Small intestine (tissue), 7 donors: ENCODE results near the gene TRIB2. TPM values are rescaled to one million over a fixed set of nuclear protein-coding genes. Genes with fewer than 3 reads are reported as not detected.

ENCODE experiments used
- DNase-seq, 2 donors: peaks; one replicate each; pipeline versions ENCODE4 v3.0.0 to v3.0.0-alpha.2; 2013
- FAIRE-seq: peaks from 2 replicates; lab custom pipeline; 2012; peaks lifted over from hg19 to GRCh38; lab: Jason Lieb, UNC
- H3K27ac ChIP-seq, 3 donors: one replicate each; pipeline ENCODE4 v1.5.1; 2013; ENCODE audit warnings: low read length in 2 of 3, mild to moderate bottlenecking in 2 of 3, control low read depth in 1 of 3, inconsistent platforms in 1 of 3, low read depth in 1 of 3, moderate library complexity in 1 of 3
- H3K27me3 ChIP-seq, 3 donors: one replicate each; pipeline ENCODE4 v1.6.1; 2013; ENCODE audit warnings: low read length in 3 of 3, inconsistent platforms in 1 of 3; ENCODE audit not compliant: control insufficient read depth in 3 of 3, insufficient read depth in 3 of 3
- H3K36me3 ChIP-seq, 3 donors: one replicate each; pipeline ENCODE4 v1.6.1; 2013; ENCODE audit warnings: low read length in 3 of 3, inconsistent platforms in 1 of 3, low read depth in 1 of 3, mild to moderate bottlenecking in 1 of 3, moderate library complexity in 1 of 3; ENCODE audit not compliant: control insufficient read depth in 3 of 3, insufficient read depth in 2 of 3
- H3K4me1 ChIP-seq, 3 donors: one replicate each; pipeline ENCODE4 v1.6.1; 2013; ENCODE audit warnings: low read length in 2 of 3, inconsistent platforms in 1 of 3, low read depth in 1 of 3, mild to moderate bottlenecking in 1 of 3, moderate library complexity in 1 of 3; ENCODE audit not compliant: control insufficient read depth in 3 of 3, insufficient read depth in 2 of 3
- H3K4me3 ChIP-seq, 3 donors: one replicate each; pipeline ENCODE4 v1.5.1; 2013; ENCODE audit warnings: low read length in 3 of 3, control low read depth in 1 of 3, inconsistent platforms in 1 of 3, low read depth in 1 of 3, mild to moderate bottlenecking in 1 of 3, moderate library complexity in 1 of 3
- H3K9me3 ChIP-seq, 2 donors: one replicate each; pipeline ENCODE4 v1.6.1; 2013; ENCODE audit warnings: low read depth in 1 of 2, low read length in 1 of 2; ENCODE audit not compliant: control insufficient read depth in 2 of 2, insufficient read depth in 1 of 2
- whole genome bisulfite sequencing, 3 donors: extraction: QIAGEN DNeasy Blood & Tissue Kit; methylation state at CpG; one replicate each; pipeline ENCODE4 v1.1.7; 2013; 5-methylcytosine and 5-hydroxymethylcytosine counted together
- polyA plus RNA-seq, 4 donors: library from polyadenylated mRNA; stranded (reverse) in 3 of 4; unstranded in 1 of 4; fragments of 200-250 nt in 3 of 4; fragments of 120-200 nt in 1 of 4; gene quantifications; one replicate each; pipeline versions ENCODE4 v1.2.1 to v1.2.3, GENCODE V29; 2013
- donor health status: healthy with polysubstance abuse.
- donor health status: control.
- donor health status: control.
- donor health status: Bipolar disorder and iron deficiency.
- donor health status: healthy.

Gene TRIB2
- polyA plus RNA-seq, 4 donors, result 7.3 to 20.1 (median 13.7) TPM

DNA sequence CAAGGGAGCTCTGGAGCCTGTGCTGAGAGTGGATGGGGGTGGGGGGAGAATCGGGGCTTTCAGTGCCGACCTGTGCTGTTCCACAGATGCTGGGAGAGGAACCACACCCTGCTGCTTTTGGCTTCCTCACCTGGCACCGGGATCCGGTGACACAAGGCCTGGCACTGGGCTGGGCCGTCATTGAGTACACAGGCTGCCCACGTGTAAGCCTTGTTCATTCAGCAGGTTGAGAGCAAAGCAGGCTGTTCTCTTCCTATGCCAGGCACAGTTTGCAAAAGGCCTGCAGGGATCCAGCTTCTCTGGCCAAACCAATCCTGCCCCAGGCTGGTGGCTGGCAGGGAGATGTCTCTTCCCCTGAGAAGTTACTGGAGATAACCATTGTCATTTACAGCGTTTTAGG, 17.1 kb downstream of the TRIB2 start:
- H3K4me3 ChIP-seq, result no peak overlapping the region
- peaks cover 0 to 3% (median 0%) of the 10 kb centered on the region in 3 donors for H3K4me1 ChIP-seq
- no peaks in the 10 kb centered on the region for H3K9me3 ChIP-seq
- H3K36me3 ChIP-seq, result peaks cover 0 to 19% (median 0%) of the 10 kb centered on the region in 3 donors
- H3K27me3 ChIP-seq, result no peaks in the 10 kb centered on the region
- 19 to 63% (median 41%) methylated on average over 7 of the region's 7 CpGs for WGBS, 3 donors
- no peak for FAIRE-seq
- H3K27ac ChIP-seq, result peak overlapping the region in 1 of 3 donors; percentile 10
- peak in 1 of 2 donors; percentile 43 for DNase-seq

DNA sequence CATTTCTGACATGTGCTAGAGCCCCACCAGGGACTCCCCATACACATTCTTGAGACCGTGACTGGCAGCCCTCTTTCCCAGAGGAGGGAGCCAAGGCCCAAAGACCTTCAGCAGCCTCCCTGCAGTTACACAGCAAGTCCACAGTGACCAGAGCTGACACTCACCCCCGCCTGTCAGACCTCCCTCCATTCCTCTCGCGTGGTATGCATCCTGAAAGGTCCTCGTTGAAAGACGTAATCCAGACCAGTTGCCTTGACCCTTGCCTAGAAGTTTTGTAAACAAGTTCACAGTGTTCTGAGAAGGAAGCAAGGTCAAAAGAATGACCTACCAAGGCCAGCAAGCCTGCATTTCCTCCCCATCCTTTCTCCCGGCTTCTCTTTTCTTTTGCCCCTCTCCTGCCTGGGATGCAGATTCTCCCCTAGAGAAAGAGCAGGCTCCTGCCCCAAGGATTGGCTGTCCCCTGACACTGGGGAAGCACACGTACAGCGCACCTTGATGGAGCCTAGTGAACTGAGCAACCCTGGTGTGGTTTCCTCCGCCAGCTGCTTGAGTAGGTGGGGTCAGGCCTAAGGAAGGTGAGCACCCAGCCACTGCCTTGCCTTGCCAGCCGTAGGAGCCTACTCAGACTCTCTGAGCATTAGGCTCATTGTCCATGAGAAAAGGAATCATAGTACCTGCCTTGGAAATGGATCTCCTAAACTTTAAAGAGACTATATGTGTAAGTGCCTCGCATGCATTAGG, 18.3 kb downstream of the TRIB2 start:
- no peak for FAIRE-seq
- DNase-seq, result no peak
- peaks cover 0 to 17% (median 0%) of the 10 kb centered on the region in 3 donors for H3K36me3 ChIP-seq
- H3K9me3 ChIP-seq, result no peaks in the 10 kb centered on the region
- H3K4me1 ChIP-seq, result peaks cover 0 to 3% (median 0%) of the 10 kb centered on the region in 3 donors
- H3K4me3 ChIP-seq, result no peak overlapping the region
- WGBS, 3 donors, result 83 to 94% (median 91%) methylated on average over 12 of the region's 12 CpGs
- peak overlapping the region in 1 of 3 donors; percentile 34 for H3K27ac ChIP-seq
- no peaks in the 10 kb centered on the region for H3K27me3 ChIP-seq

DNA sequence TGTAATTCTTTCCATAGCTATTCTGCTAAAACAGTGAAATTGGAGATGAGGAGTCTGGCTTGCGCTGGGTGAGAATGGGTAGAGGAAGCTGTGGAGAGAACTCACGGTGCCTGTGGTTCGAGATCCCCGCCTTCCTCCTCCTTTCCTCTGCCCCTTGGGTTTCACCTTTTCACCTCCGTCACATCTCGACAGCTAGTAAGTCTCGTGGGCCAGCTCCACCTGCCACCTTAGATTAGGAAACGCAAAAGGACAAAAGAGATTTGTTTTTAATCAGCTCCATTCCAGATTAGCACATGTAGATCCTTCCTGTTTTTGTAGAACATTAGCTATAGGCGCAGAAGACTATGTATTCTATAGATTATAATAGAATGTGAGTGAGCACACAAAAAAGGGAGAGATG, 20.6 kb downstream of the TRIB2 start:
- H3K27me3 ChIP-seq, result no peaks in the 10 kb centered on the region
- DNase-seq (no peak), FAIRE-seq (no peak)
- peak overlapping the region in 1 of 3 donors; percentile 33 for H3K27ac ChIP-seq
- peaks cover 0 to 16% (median 5%) of the 10 kb centered on the region in 3 donors for H3K36me3 ChIP-seq
- H3K9me3 ChIP-seq, result no peaks in the 10 kb centered on the region
- H3K4me3 ChIP-seq, result no peak overlapping the region
- H3K4me1 ChIP-seq, result no peaks in the 10 kb centered on the region
- WGBS, 3 donors, result 60 to 71% (median 69%) methylated on average over 9 of the region's 9 CpGs

DNA sequence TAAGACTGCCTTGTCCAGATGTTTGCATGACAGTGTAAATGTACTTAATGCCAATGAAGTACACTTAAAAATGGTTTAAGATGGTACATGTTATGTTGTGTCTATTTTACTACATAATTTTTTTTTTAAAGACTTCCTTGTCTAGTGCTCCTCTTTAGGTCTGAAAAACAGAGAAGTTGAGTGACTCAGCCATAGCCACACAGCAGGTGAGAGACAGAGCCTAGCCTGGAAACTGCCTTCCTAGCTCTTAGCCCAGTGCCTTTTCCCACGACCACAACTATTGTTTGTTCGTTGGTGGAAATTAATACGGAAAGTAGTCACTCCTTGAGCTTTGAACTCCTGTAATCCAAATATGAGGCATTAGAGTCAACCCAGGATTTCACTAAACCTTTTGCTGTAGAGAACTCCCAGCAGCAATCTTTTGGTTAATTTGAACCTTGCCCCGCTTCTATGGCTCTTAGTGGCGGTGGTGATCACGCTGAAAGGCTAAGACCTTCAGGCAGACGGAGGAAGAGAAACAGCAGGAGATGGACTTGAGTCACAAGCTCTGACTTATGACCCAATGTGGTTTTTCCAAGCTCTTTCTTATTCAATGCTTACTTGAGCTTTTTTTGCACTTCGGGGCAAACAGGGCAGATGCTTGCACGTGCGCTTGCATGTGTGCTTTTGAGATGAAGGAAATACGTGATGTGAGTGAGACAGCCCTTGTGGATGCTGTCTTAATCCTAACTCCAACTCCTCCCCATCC, 21.2 kb downstream of the TRIB2 start:
- Histone ChIP-seq H3K27ac (no peak overlapping the region), H3K36me3 (peaks cover 0 to 16% (median 5%) of the 10 kb centered on the region in 3 donors), H3K27me3 (no peaks in the 10 kb centered on the region), H3K9me3 (no peaks in the 10 kb centered on the region), H3K4me3 (no peak overlapping the region), H3K4me1 (no peaks in the 10 kb centered on the region)
- no peak for FAIRE-seq
- no peak for DNase-seq
- WGBS, 3 donors, result 78 to 82% (median 81%) methylated on average over 11 of the region's 11 CpGs

DNA sequence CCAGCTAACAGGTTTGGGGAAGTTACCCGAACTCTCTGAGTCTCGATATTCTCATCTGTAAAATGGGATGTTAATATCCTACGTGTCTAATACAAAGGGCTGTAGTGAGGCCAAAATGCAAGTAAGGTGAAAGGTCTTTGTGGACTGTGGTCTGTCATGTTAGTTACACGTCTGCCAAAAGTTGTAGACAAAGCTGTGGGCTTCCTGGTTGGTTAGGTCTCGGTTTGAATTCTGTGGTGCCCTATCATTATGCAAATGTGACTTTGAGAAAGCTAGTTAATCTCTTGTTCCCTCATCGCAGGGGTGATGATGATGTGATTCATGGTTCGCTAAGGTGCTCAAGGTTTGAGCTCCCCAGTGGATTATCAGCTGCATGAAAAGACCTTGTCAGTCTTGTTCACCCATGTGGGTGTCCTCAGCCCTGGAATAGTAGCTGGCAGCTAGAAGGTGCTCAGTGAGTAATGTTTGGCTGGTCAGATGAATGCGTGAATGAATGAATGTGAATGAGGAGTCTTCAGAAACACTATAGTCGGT, 23.1 kb downstream of the TRIB2 start:
- H3K27me3 ChIP-seq, result no peaks in the 10 kb centered on the region
- H3K4me3 ChIP-seq, result no peak overlapping the region
- FAIRE-seq (no peak), DNase-seq (no peak)
- H3K36me3 ChIP-seq, result peaks cover 0 to 16% (median 5%) of the 10 kb centered on the region in 3 donors
- H3K9me3 ChIP-seq, result no peaks in the 10 kb centered on the region
- no peaks in the 10 kb centered on the region for H3K4me1 ChIP-seq
- 87 to 94% (median 90%) methylated on average over 9 of the region's 9 CpGs for WGBS, 3 donors
- H3K27ac ChIP-seq, result no peak overlapping the region

DNA sequence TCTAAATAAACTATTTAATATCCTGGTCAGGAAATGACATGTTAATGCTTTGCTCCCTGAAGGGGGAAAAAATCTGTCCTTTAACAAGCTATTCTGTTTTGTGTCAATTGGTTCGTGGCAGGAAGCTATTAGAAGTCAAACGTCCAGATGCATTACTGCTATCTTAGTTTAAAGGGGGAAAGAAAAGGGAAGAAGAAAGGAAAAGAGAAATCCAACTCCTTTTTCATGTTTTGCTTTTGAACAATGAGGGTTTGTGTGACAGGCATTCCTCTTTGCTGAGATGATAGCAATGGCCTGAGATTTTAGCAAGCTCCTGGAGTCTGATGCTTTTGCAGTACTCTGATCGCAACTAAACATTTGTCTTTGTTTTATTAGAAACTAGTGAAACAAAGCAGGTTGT, 24.6 kb downstream of the TRIB2 start:
- DNase-seq (no peak), FAIRE-seq (no peak)
- Histone ChIP-seq H3K4me1 (no peaks in the 10 kb centered on the region), H3K27me3 (no peaks in the 10 kb centered on the region), H3K9me3 (no peaks in the 10 kb centered on the region), H3K27ac (peak overlapping the region in 1 of 3 donors; percentile 8), H3K36me3 (peaks cover 0 to 13% (median 5%) of the 10 kb centered on the region in 3 donors), H3K4me3 (no peak overlapping the region)
- WGBS, 3 donors, result 58 to 78% (median 74%) methylated on average over 3 of the region's 3 CpGs

DNA sequence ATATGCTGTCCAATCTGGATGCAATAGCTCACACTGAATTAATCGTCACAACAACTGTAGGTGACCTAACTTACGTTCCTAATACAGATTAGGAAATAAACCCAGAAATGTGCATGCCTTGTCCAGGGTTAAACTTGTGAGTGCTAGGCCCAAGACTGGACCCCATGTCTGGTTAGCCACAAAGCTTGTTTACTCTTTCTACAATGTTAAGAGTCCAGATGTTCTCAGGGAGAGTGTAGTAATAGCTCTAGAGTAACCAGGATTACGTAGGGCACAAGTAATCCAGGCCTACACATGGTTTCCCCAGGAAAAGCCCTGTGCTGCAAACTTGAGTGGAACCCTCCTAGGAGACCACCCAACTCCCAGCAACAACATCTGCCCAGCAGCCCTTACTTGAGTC, 26.2 kb downstream of the TRIB2 start:
- WGBS, 3 donors, result 88 to 95% (median 92%) methylated on average over 3 of the region's 3 CpGs
- Histone ChIP-seq H3K27ac (no peak overlapping the region), H3K36me3 (peaks cover 0 to 9% (median 5%) of the 10 kb centered on the region in 3 donors), H3K4me3 (no peak overlapping the region), H3K4me1 (no peaks in the 10 kb centered on the region), H3K27me3 (peaks cover 0 to 2% (median 0%) of the 10 kb centered on the region in 3 donors), H3K9me3 (no peaks in the 10 kb centered on the region)
- FAIRE-seq (no peak), DNase-seq (no peak)

DNA sequence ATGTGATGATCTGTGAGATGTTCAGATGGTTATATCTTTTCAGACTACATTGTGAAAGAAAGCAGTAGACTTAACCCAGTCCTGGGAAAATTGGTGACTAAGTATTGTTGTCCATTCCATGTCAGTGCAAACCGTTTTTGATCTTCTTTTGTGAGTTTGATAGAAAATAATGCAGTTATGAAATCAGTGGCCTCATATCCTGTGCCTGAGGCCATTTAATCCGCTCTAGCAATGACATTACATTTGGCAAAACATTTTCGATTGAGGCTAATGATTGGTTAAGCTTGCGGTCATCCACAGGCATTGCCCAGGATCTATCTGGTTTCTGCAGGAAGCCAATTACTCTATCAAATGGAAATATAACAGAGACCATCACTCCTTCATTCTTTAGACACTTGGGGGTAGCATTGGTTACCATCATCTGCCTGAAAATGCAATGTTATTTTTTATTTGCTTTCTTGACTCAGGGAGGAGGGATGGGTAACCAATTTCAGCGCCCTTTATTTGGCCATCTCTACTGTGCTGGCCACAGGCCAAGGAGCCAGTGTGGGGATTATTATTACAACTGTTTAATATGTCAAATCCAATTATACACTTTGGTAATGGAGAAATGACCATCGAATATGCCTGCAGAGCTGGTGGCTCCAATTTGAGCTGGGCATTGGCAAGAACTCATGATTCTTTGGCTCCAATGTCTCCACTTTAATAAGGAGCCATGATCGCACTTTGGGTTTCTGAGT, 33.6 kb downstream of the TRIB2 start:
- no peak for DNase-seq
- no peak overlapping the region for H3K4me3 ChIP-seq
- no peak overlapping the region for H3K27ac ChIP-seq
- no peaks in the 10 kb centered on the region for H3K36me3 ChIP-seq
- no peaks in the 10 kb centered on the region for H3K9me3 ChIP-seq
- peaks cover 0 to 2% (median 0%) of the 10 kb centered on the region in 3 donors for H3K27me3 ChIP-seq
- 86 to 88% (median 86%) methylated on average over 7 of the region's 7 CpGs for WGBS, 3 donors
- no peak for FAIRE-seq
- no peaks in the 10 kb centered on the region for H3K4me1 ChIP-seq
